ENCODE data around the gene HECA. TPM values are rescaled to one million over a fixed set of nuclear protein-coding genes. Genes with fewer than 3 reads are reported as not detected.
"Not testable (repeated sequence)": the region's sequence is repeated elsewhere in the genome, so short reads cannot be mapped to it uniquely, and the experiment has no call there.

HECA gene
- total and polyA plus RNA-seq, 2 of the 4 experiments (the other 2 are of a cell fraction): 3.1 to 4.3 TPM

DNA sequence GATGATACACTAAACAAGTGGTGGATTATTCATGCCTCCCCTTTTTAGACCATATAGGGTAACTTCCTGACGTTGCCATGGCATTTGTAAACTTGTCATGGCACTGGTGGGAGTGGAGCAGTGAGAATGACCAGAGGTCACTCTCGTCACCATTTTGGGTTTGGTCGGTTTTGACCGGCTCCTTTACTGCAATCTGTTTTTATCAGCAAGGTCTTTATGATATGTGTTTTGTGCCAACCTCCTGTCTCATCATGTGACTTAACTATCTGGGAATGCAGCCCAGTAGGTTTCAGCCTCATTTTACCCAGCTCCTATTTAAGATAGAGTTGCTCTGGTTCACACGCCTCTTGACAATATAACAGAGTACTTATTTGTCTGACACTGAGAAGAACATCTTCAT is 22.2 kb downstream of the HECA start:
- H3K27ac ChIP-seq (ENCODE audit: insufficient read depth, low read length); H3K56ac ChIP-seq (ENCODE audit: extremely low read depth, insufficient read depth, low read length); H2AK5ac ChIP-seq (ENCODE audit: low read depth, low read length); H3K14ac ChIP-seq (replicated peaks; ENCODE audit: low read depth, low read length); H2AK9ac ChIP-seq (replicated peaks; ENCODE audit: low read depth, low read length, poor library complexity); H2BK120ac ChIP-seq (ENCODE audit: low read depth, low read length); intact Hi-C loops (cut with micrococcal nuclease); H2BK20ac ChIP-seq (ENCODE audit: low read depth, low read length); in situ Hi-C loops (cut with MboI; ENCODE audit: low sequenced_read_pairs); H3K23ac ChIP-seq (ENCODE audit: low read depth, low read length); dilution Hi-C loops (cut with HindIII; ENCODE audit: low sequenced_read_pairs, unreplicated experiment); BruUV-seq (replicated peaks); H3K4me3 ChIP-seq (ENCODE audit: insufficient read depth, low read depth, low read length); H2BK5ac ChIP-seq (ENCODE audit: low read depth, low read length, poor library complexity, severe bottlenecking); H3K18ac ChIP-seq (ENCODE audit: low read depth, low read length); H4K8ac ChIP-seq (ENCODE audit: low read depth in 2 of 2, low read length in 2 of 2); CTCF ChIA-PET; H3K4me2 ChIP-seq (ENCODE audit: low read depth, low read length); POLR2A ChIA-PET (ENCODE audit: unreplicated experiment); H3K9me3 ChIP-seq (ENCODE audit: control insufficient read depth, insufficient read depth, low read length); H3K27me3 ChIP-seq (ENCODE audit: control insufficient read depth, insufficient read depth, low read length); H3K9ac ChIP-seq (ENCODE audit: low read depth, low read length); ATAC-seq (ENCODE audit: low read depth); H4K5ac ChIP-seq (ENCODE audit: low read depth, low read length); H3K36me3 ChIP-seq (ENCODE audit: control insufficient read depth, insufficient read depth, low read length); H4K91ac ChIP-seq (ENCODE audit: insufficient read depth, low read depth, low read length); H3K4ac ChIP-seq (ENCODE audit: low read depth, low read length); H2BK15ac ChIP-seq (ENCODE audit: low read depth, low read length); H2AFZ ChIP-seq (replicated peaks; ENCODE audit: low read length, poor library complexity); DNase-seq: not testable (repeated sequence)
- peaks cover 20% of the 10 kb centered on the region for H3K4me1 ChIP-seq (ENCODE audit: control insufficient read depth, insufficient read depth, low read length)
- H3K9me1 ChIP-seq (ENCODE audit: insufficient read depth, low read length): peaks cover 15% of the 10 kb centered on the region
- H4K20me1 ChIP-seq (ENCODE audit: insufficient read depth, low read length): peaks cover 28% of the 10 kb centered on the region; the same call in 1 of the 2 replicates
- H3K79me1 ChIP-seq (ENCODE audit: low read depth in 1 of 2, low read length in 2 of 2): peaks cover 9 to 34% of the 10 kb centered on the region in 2 experiments
- 80% methylated on average over 1 of the region's 5 CpGs; no CpG with 5 or more reads in 1 of the 2 experiments for WGBS, 2 experiments (ENCODE audit: extremely low coverage in 2 of 2, insufficient read length in 1 of 2)
